Hepatocyte (in vitro differentiated cells): ENCODE results near the gene ADAMTS19.

ENCODE experiments used
- EZH2 ChIP-seq: fragments of 200-600 bp; sonication (generic); IDR thresholded peaks from 2 replicates; pipeline ENCODE4 v1.6.1; 2016; ENCODE audit warnings: antibody characterized with exemption, mild to moderate bottlenecking, borderline replicate concordance
- EZH2phosphoT487 ChIP-seq: fragments of 200-600 bp; sonication (generic); IDR thresholded peaks from one replicate; pipeline ENCODE4 v1.6.1; 2018; ENCODE audit warnings: antibody characterized with exemption, mild to moderate bottlenecking, low read depth, moderate library complexity; ENCODE audit not compliant: unreplicated experiment, severe bottlenecking
- TF ChIP-seq, protein P1 (sequence below): fragments of 200-600 bp; sonication (generic); IDR thresholded peaks from 2 replicates; pipeline ENCODE4 v1.5.1; 2016; ENCODE audit warnings: antibody characterized with exemption, mild to moderate bottlenecking; ENCODE audit not compliant: poor library complexity

DNA sequence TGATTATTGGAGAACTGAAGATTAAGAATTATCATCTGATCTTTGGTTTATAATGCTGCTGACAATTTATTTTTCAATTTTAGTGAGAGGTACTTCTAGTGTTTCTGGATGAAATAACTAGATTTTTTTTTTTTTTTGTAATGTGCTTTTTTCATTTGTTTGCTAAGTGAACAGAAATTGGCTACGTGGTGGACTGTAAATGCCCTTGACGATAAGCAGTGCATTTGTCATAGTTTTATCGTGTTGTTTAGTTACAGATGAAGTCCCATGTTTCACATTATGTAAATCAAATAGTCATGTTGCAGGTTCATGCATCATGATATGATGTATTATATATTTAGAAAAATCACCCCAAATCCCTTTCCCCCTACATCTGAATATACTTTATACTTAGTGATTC, 81.0 kb downstream of the ADAMTS19 start:
- TF ChIP-seq EZH2 (no peak), EZH2phosphoT487 (no peak)
- TF ChIP-seq, protein P1, sequence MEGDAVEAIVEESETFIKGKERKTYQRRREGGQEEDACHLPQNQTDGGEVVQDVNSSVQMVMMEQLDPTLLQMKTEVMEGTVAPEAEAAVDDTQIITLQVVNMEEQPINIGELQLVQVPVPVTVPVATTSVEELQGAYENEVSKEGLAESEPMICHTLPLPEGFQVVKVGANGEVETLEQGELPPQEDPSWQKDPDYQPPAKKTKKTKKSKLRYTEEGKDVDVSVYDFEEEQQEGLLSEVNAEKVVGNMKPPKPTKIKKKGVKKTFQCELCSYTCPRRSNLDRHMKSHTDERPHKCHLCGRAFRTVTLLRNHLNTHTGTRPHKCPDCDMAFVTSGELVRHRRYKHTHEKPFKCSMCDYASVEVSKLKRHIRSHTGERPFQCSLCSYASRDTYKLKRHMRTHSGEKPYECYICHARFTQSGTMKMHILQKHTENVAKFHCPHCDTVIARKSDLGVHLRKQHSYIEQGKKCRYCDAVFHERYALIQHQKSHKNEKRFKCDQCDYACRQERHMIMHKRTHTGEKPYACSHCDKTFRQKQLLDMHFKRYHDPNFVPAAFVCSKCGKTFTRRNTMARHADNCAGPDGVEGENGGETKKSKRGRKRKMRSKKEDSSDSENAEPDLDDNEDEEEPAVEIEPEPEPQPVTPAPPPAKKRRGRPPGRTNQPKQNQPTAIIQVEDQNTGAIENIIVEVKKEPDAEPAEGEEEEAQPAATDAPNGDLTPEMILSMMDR = no peak
